ENCODE measurements around the gene AK9. TPM values are rescaled to one million over a fixed set of nuclear protein-coding genes. Genes with fewer than 3 reads are reported as not detected.
A peak's percentile ranks its signal among the peaks of the same experiment; 100 is the strongest.

The AK9 gene
- total and polyA plus RNA-seq, 9 of the 15 experiments (the other 6 are each of a cell fraction or from before 2014, with no cell fraction given), result 0.59 to 1.9 (median 1.2) TPM

DNA sequence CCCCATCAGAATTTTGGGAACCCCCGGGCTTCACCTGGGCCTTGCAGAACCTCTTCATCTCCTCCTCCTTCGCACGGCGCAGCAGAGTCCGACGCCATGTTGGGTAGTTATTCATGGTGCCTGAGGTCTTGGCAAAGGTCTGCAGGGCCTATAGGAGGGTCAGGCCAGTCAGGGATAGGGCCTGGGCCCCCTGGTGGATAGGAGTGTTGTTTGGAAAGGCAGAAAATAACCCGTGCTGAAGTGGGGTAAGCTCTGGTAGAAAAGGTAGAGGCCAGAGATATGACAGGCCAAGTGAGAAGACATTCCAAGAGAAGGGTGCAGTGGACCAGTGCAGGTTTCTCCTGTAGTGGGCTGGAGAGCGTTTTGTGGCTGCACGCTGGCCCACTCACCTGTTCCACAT, 245.6 kb downstream of the AK9 start:
- POLR2A ChIA-PET, result interaction anchor here (1.0 to 9.8 kb wide), 7 partner anchors 8 to 264 kb away, joined by 3 to 92 read pairs (median 5); partner anchors contain the start of genes MICAL1 and ZBTB24
- no TSS peak for BruUV-seq (replicated peaks)
- peaks cover 50% of the 10 kb centered on the region for H3K36me3 ChIP-seq (ENCODE audit: control insufficient read depth, insufficient read depth, low read length)
- FAIRE-seq (peak; percentile 54), ATAC-seq (peak; percentile 28), DNase-seq (ENCODE audit: extremely low read depth in 1 of 4, low spot score in 3 of 4) (peak; percentile 24 to 47 (median 38))
- no peaks in the 10 kb centered on the region for H4K20me1 ChIP-seq (replicated peaks; ENCODE audit: control insufficient read depth, insufficient read depth, low read length)
- peaks cover 20% of the 10 kb centered on the region for H3K79me2 ChIP-seq (ENCODE audit: control insufficient read depth, insufficient read depth, low read length)
- H3K9me3 ChIP-seq (replicated peaks; ENCODE audit: control insufficient read depth, insufficient read depth, low read depth, low read length), result no peaks in the 10 kb centered on the region
- H3K4me2 ChIP-seq (ENCODE audit: insufficient read depth, low read length), result 0 out of 2 replicates have a peak overlapping the region, but pooled peaks have one; percentile 29
- no peaks in the 10 kb centered on the region for H3K27me3 ChIP-seq (ENCODE audit: control insufficient read depth in 2 of 2, insufficient read depth in 2 of 2, low read length in 2 of 2)
- WGBS (ENCODE audit: insufficient coverage, low coverage, missing lambda C conversion rate), result 81% methylated on average over 9 of the region's 9 CpGs
- CTCF ChIA-PET (ENCODE audit: low intra/inter-chr PET ratio), result no interaction called here
- H3K4me1 ChIP-seq (replicated peaks in 1 of 2; ENCODE audit: control insufficient read depth in 2 of 2, insufficient read depth in 2 of 2, low read length in 2 of 2), result peaks cover 18 to 55% of the 10 kb centered on the region in 2 experiments; a peak in 4 of 5 replicates
- no peak overlapping the region for H2AFZ ChIP-seq (ENCODE audit: low read depth, low read length)
- in situ Hi-C loops (cut with MboI), result no loop called here
- no peak overlapping the region for H3K4me3 ChIP-seq
- peak overlapping the region in 1 of 2 experiments; percentile 84; a peak in 1 of 4 replicates for H3K9ac ChIP-seq (ENCODE audit: insufficient read depth in 1 of 2, low read depth in 2 of 2, low read length in 2 of 2)
- TF ChIP-seq ZFX (CRISPR knock-in tag; IDR thresholded peaks at IDR 0.05), result peak; percentile 34; the same call in 1 of the 2 replicates
- no peak for TF ChIP-seq ZNF174 (CRISPR knock-in tag; IDR thresholded peaks at IDR 0.05)
- TF ChIP-seq, protein P1, sequence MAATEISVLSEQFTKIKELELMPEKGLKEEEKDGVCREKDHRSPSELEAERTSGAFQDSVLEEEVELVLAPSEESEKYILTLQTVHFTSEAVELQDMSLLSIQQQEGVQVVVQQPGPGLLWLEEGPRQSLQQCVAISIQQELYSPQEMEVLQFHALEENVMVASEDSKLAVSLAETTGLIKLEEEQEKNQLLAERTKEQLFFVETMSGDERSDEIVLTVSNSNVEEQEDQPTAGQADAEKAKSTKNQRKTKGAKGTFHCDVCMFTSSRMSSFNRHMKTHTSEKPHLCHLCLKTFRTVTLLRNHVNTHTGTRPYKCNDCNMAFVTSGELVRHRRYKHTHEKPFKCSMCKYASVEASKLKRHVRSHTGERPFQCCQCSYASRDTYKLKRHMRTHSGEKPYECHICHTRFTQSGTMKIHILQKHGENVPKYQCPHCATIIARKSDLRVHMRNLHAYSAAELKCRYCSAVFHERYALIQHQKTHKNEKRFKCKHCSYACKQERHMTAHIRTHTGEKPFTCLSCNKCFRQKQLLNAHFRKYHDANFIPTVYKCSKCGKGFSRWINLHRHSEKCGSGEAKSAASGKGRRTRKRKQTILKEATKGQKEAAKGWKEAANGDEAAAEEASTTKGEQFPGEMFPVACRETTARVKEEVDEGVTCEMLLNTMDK (IDR thresholded peaks at IDR 0.05; ENCODE audit: borderline replicate concordance, insufficient read depth, low read depth, low read length, poor library complexity, severe bottlenecking), result peak; percentile 46
- TF ChIP-seq, protein P2, sequence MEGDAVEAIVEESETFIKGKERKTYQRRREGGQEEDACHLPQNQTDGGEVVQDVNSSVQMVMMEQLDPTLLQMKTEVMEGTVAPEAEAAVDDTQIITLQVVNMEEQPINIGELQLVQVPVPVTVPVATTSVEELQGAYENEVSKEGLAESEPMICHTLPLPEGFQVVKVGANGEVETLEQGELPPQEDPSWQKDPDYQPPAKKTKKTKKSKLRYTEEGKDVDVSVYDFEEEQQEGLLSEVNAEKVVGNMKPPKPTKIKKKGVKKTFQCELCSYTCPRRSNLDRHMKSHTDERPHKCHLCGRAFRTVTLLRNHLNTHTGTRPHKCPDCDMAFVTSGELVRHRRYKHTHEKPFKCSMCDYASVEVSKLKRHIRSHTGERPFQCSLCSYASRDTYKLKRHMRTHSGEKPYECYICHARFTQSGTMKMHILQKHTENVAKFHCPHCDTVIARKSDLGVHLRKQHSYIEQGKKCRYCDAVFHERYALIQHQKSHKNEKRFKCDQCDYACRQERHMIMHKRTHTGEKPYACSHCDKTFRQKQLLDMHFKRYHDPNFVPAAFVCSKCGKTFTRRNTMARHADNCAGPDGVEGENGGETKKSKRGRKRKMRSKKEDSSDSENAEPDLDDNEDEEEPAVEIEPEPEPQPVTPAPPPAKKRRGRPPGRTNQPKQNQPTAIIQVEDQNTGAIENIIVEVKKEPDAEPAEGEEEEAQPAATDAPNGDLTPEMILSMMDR (IDR thresholded peaks at IDR 0.05 in 2 of 3, conservative IDR thresholded peaks at IDR 0.05 in 1 of 3; ENCODE audit: insufficient read depth in 2 of 3, low read depth in 1 of 3, low read length in 3 of 3), result peak; percentile 24 to 50 (median 37); a peak in 4 of 6 replicates
- TF ChIP-seq ZNF780A (CRISPR knock-in tag; IDR thresholded peaks at IDR 0.05), result no peak
- peak overlapping the region; percentile 41; the same call in 2 of the 3 replicates for H3K27ac ChIP-seq (ENCODE audit: extremely low read depth, low read depth, low read length)
- H3K9me1 ChIP-seq (ENCODE audit: control insufficient read depth, insufficient read depth, low read length), result no peaks in the 10 kb centered on the region
- intact Hi-C loops (cut with micrococcal nuclease), result loop anchor here (2.0 kb wide), 1 partner anchor 257 kb away; no protein-coding TSS in a partner anchor

All from K562 (cell line).